NCI-H2029 (cell line): Measurements from ENCODE around the gene PDIA3.
"Not testable (repeated sequence)": the region's sequence is repeated elsewhere in the genome, so short reads cannot be mapped to it uniquely, and the experiment has no call there.

Experiments used
- DNase-seq: peaks from one replicate; lab custom pipeline; 2025; lab: John Stamatoyannopoulos, UW

The PDIA3 gene

GRCh38 chr15:43776718-43777266 lies 30.6 kb downstream of the PDIA3 start, which contains the start of gene ELL3:
Gene ELL3, minus strand, starts transcription at chr15:43776966. Its CDS starts 65 bp downstream, at chr15:43776901.
- peak; percentile 27 for DNase-seq

GRCh38 chr15:43777267-43777914 lies 31.2 kb downstream of the PDIA3 start:
- peak; percentile 61 for DNase-seq

GRCh38 chr15:43779016-43779415 lies 32.8 kb downstream of the PDIA3 start:
- no peak for DNase-seq

GRCh38 chr15:43789409-43789808 lies 43.2 kb downstream of the PDIA3 start:
- no peak for DNase-seq

GRCh38 chr15:43791993-43792760 lies 45.9 kb downstream of the PDIA3 start, which contains the start of gene SERF2:
Gene SERF2, plus strand, starts transcription at chr15:43792320. Its CDS starts 57 bp downstream, at chr15:43792377.
- peak; percentile 91 for DNase-seq

- DNase-seq = no peak
Observed at GRCh38 chr15:43792761-43793476, 46.7 kb downstream of the PDIA3 start.

GRCh38 chr15:43793647-43794046 lies 47.4 kb downstream of the PDIA3 start:
- DNase-seq = no peak

- no peak for DNase-seq
Observed at GRCh38 chr15:43794269-43795037, 48.2 kb downstream of the PDIA3 start.

- DNase-seq = no peak
Observed at GRCh38 chr15:43795197-43795596, 49.0 kb downstream of the PDIA3 start.

- no peak for DNase-seq
Observed at GRCh38 chr15:43795997-43796396, 49.8 kb downstream of the PDIA3 start.

- no peak for DNase-seq
Observed at GRCh38 chr15:43796566-43796965, 50.3 kb downstream of the PDIA3 start.

GRCh38 chr15:43799209-43799944 lies 53.1 kb downstream of the PDIA3 start:
- DNase-seq = no peak

GRCh38 chr15:43799945-43800285 lies 53.7 kb downstream of the PDIA3 start, which contains the start of gene SERINC4:
Gene SERINC4, minus strand, starts transcription at chr15:43800220. Its CDS starts 234 bp downstream, at chr15:43799986.
- DNase-seq = no peak

- peak; percentile 54 for DNase-seq
Observed at GRCh38 chr15:43800286-43801141, 54.3 kb downstream of the PDIA3 start, which contains the start of gene HYPK. Gene HYPK, plus strand, starts transcription at chr15:43800599. Its CDS starts 24 bp downstream, at chr15:43800623.

GRCh38 chr15:43802676-43803075 lies 56.4 kb downstream of the PDIA3 start:
- not testable (repeated sequence) for DNase-seq

GRCh38 chr15:43808435-43808950 lies 62.3 kb downstream of the PDIA3 start:
- DNase-seq = no peak

GRCh38 chr15:43808960-43809678 lies 62.9 kb downstream of the PDIA3 start:
- DNase-seq = no peak

- DNase-seq = not testable (repeated sequence)
Observed at GRCh38 chr15:43815064-43815463, 68.8 kb downstream of the PDIA3 start.

GRCh38 chr15:43821505-43821904 lies 75.3 kb downstream of the PDIA3 start:
- DNase-seq = no peak
